AG10803 (cell line): ENCODE results near the gene IQCE.

ENCODE experiments used
- DNase-seq: peaks from one replicate; pipeline ENCODE4 v3.0.0; 2010; ENCODE audit warnings: low read depth
- H3K4me3 ChIP-seq: 2 replicates; pipeline ENCODE4 v1.5.1; 2011; ENCODE audit warnings: mild to moderate bottlenecking, low read length, control low read depth
- CTCF ChIP-seq: conservative IDR thresholded peaks from 2 replicates; pipeline ENCODE4 v1.5.1; 2011; ENCODE audit warnings: mild to moderate bottlenecking, low read length, control low read depth, inconsistent platforms

IQCE gene

GRCh38 chr7:2540133-2540532, 18.6 kb upstream of the IQCE start:
- no peak for DNase-seq
- no peak overlapping the region for H3K4me3 ChIP-seq
- TF ChIP-seq CTCF: no peak

- no peak overlapping the region for H3K4me3 ChIP-seq
- no peak for TF ChIP-seq CTCF
- no peak for DNase-seq
Measured at GRCh38 chr7:2540641-2541051, 18.1 kb upstream of the IQCE start.

GRCh38 chr7:2541291-2542010, 17.3 kb upstream of the IQCE start:
- H3K4me3 ChIP-seq: no peak overlapping the region
- DNase-seq: no peak
- no peak for TF ChIP-seq CTCF

GRCh38 chr7:2542011-2542915, 16.5 kb upstream of the IQCE start:
- DNase-seq: no peak
- H3K4me3 ChIP-seq: no peak overlapping the region
- no peak for TF ChIP-seq CTCF

- no peak for DNase-seq
- H3K4me3 ChIP-seq: no peak overlapping the region
- no peak for TF ChIP-seq CTCF
Measured at GRCh38 chr7:2542916-2543871, 15.6 kb upstream of the IQCE start.

GRCh38 chr7:2544541-2545188, 14.1 kb upstream of the IQCE start:
- TF ChIP-seq CTCF: no peak
- H3K4me3 ChIP-seq: no peak overlapping the region
- no peak for DNase-seq
